ENCODE measurements around the gene FBXO2. TPM values are rescaled to one million over a fixed set of nuclear protein-coding genes. Genes with fewer than 3 reads are reported as not detected.

FBXO2 gene
- total RNA-seq, 1 donor = 4.3 TPM

DNA sequence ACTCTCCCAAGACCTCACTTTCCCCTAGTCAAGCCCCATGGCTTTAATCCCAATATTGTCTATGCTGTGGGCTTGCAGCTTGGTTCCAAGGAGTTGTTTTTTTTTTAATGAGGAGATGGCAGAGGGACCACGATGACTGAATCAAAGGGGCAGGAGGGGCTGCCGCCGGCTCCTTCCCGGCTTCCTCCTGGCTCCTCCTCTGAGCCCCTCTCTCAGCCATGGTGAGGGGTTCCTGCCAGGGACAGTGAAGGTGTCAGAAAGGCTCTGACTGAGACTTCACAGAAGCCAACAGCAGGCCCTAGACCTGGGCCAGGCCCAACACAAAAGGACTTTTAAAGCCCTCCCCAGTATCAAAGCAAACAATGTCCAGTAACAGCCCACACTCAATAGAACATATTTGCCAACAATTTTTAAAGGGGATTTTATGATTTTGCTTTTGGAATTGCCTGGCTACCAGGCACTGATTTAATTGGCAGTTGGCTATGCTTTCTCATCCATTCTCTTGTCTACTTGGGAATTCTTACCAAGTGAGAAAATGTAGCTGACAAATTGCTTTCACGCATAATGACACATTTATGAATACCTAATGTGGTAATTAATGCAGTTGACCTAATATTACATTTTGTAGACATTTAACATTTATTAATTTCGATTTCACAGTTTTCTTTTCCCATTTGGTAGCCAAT lies 54.2 kb downstream of the FBXO2 start:
- TF ChIP-seq, protein P1, sequence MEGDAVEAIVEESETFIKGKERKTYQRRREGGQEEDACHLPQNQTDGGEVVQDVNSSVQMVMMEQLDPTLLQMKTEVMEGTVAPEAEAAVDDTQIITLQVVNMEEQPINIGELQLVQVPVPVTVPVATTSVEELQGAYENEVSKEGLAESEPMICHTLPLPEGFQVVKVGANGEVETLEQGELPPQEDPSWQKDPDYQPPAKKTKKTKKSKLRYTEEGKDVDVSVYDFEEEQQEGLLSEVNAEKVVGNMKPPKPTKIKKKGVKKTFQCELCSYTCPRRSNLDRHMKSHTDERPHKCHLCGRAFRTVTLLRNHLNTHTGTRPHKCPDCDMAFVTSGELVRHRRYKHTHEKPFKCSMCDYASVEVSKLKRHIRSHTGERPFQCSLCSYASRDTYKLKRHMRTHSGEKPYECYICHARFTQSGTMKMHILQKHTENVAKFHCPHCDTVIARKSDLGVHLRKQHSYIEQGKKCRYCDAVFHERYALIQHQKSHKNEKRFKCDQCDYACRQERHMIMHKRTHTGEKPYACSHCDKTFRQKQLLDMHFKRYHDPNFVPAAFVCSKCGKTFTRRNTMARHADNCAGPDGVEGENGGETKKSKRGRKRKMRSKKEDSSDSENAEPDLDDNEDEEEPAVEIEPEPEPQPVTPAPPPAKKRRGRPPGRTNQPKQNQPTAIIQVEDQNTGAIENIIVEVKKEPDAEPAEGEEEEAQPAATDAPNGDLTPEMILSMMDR (IDR thresholded peaks at IDR 0.05; ENCODE audit: insufficient read depth, low read depth, low read length) = no peak
- no peak overlapping the region for H3K4me3 ChIP-seq (ENCODE audit: low read depth, low read length)
- DNase-seq (ENCODE audit: low read depth) = no peak

DNA sequence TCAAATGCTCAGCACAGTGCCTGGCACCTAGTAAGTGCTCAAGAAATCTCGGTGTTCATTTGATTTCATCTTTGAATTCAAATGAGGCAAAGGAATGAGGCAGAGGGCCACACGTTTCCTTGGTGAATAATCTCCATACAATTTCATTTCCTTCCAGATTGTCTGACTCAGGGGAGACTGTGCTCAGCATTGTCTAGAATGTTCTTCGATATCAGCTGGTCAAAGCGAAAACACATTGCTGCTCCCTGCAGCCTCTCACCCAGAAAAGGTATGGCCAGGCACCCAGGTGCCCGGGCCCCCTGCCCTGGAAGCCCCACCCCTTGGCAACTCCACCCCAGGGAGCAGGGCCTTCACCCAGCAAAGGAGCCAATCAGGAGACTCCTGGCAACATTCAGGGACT lies 55.8 kb downstream of the FBXO2 start:
- no peak for DNase-seq (ENCODE audit: low read depth)
- TF ChIP-seq, protein P1 (IDR thresholded peaks at IDR 0.05; ENCODE audit: insufficient read depth, low read depth, low read length) = no peak
- H3K4me3 ChIP-seq (ENCODE audit: low read depth, low read length) = no peak overlapping the region

Other genes with a start within 250 kb of the FBXO2 start
- gene DISP3, start 175.3 kb downstream of the FBXO2 start, total RNA-seq = not detected in 2 replicates
- gene FBXO44, start 448 bp upstream of the FBXO2 start, total RNA-seq = 12.2 and 14.2 TPM in 2 replicates
- gene FBXO6, start 9.8 kb upstream of the FBXO2 start, total RNA-seq = 8.4 and 8.6 TPM in 2 replicates
- 30.7 and 43.8 TPM in 2 replicates for gene MAD2L2, start 26.7 kb upstream of the FBXO2 start, total RNA-seq
- not detected in 2 replicates for gene DRAXIN, start 37.3 kb upstream of the FBXO2 start, total RNA-seq
- gene AGTRAP, start 81.7 kb upstream of the FBXO2 start, total RNA-seq = 38.9 and 41.9 TPM in 2 replicates
- under 0.01 TPM in 1 of 2 replicates, not detected in the other for gene C1orf167, start 107.8 kb upstream of the FBXO2 start, total RNA-seq
- gene MTHFR, start 151.5 kb upstream of the FBXO2 start, total RNA-seq = 21.6 and 23.5 TPM in 2 replicates
- gene CLCN6, start 151.8 kb upstream of the FBXO2 start, total RNA-seq = 18.6 and 19.0 TPM in 2 replicates
- gene NPPA, start 193.4 kb upstream of the FBXO2 start, total RNA-seq = 0.32 TPM in 1 of 2 replicates, not detected in the other
- gene NPPB, start 204.5 kb upstream of the FBXO2 start, total RNA-seq = 3.9 and 4.7 TPM in 2 replicates